ENCODE results near the gene CIROP.

Gene CIROP, protein sequence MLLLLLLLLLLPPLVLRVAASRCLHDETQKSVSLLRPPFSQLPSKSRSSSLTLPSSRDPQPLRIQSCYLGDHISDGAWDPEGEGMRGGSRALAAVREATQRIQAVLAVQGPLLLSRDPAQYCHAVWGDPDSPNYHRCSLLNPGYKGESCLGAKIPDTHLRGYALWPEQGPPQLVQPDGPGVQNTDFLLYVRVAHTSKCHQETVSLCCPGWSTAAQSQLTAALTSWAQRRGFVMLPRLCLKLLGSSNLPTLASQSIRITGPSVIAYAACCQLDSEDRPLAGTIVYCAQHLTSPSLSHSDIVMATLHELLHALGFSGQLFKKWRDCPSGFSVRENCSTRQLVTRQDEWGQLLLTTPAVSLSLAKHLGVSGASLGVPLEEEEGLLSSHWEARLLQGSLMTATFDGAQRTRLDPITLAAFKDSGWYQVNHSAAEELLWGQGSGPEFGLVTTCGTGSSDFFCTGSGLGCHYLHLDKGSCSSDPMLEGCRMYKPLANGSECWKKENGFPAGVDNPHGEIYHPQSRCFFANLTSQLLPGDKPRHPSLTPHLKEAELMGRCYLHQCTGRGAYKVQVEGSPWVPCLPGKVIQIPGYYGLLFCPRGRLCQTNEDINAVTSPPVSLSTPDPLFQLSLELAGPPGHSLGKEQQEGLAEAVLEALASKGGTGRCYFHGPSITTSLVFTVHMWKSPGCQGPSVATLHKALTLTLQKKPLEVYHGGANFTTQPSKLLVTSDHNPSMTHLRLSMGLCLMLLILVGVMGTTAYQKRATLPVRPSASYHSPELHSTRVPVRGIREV

DNA sequence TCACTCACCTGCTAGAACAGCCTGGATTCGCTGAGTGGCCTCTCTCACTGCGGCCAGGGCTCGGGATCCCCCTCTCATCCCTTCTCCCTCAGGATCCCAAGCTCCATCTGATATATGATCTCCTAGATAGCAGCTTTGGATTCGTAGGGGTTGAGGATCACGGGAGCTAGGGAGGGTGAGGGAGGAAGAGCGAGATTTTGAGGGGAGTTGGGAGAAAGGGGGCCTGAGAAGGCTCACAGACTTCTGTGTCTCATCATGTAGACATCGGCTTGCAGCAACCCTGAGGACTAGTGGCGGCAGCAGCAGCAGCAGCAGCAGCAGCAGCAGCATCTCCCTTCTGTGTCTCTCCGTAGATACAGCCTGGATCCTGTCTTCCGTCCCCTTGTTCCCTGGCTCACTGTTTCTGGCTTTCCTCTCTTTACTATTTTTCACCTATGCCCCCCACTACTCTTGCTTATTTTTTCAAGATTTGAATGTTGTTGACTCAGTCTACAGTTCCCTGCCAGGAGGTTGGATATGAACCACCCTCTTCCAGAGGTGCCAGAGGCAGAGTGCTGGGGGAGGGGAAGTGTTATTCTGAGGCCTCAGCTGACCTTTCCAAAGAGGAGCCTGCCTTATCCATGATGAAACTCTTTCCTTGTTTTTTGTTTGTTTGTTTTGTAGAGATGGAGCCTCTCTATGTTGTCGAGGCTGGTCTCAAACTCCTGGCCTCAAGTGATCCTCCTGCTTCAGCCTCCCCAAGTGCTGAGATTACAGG is at the start of gene CIROP:
Gene CIROP, minus strand, starts transcription at position 399 of the 757 bp plus-strand sequence. Its CDS starts 69 bp downstream, at position 330.
- DNase-seq, result no peak

DNA sequence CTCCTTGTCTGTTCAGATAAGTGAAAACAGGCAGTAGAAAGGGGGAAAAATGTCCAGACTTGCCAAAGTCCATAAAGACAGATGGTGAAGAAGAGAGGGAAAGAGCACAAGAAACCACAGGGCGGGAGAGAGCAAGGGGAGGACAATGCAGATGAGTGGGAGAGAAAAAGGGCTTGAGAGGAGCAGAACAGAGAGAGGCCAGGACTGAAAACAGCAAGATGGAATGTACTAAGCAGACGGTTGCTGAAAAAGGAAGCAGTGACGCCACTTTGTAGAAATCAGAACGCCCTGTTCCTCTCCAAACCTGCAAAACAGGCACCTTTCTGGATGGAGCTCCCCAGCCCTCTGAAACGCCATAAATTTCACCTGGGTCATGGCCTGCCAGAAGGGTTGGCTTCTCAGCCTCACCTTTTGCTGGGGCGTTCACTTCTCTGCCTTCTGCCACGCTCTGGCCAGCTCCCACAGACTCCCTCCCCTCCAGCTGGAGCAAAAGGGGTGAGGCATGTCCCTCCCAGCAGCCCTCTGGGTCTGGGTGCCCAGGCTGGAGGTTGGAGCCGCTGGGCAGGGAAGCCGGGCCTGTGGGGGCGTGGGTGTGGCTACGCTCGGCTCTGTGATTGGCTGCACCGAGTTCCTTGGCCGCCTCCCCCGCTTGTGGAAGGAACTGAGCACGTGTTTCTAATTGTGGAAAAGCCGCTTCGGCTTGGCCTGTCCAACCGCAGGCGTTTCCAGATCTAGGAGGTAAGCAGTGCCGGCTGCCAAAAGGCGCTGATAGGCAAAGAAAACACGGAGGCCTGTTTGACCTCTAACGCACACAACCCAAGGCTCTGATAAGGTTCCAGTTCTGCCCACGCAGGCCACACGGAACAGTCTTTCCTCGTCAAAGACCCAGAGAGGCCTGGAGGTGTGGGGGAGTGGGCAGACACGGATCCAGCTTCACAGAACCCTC is 49.3 kb upstream of the CIROP start:
- no peak for DNase-seq

DNA sequence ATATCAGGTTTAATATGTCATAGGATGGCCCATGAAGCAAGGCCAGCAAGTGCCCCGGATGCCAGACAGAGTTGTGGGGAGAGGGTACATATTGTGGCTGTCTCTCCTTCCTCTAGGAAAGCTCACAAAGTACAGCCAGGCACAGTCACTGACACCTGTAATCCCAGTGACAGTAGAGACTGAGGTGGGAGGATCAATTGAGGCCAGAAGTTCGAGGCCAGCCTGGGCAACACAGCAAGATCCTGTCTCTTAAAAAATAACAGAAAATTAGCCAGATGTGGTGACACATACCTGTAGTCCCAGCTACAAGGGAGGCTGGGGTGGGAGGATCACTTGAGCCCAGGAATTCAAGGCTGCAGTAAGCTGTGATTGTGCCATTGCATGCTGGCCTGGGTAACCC is 46.6 kb upstream of the CIROP start:
- no peak for DNase-seq

DNA sequence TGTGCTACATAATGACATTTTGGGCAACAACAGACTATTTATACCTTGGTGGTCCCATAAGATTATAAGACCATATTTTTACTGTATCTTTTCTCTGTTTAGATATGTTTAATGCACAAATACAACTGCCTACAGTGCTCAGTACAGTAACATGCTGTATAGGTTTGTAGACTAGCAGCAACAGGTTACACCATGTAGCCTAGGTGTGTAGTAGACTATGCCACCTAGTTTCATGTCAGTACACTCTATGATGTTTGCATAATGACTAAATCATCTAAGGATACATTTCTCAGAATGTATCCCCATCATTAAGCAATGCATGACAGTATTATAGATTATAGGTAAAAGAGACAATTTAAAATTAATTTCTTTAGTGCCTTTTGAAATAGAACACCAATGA is 45.0 kb upstream of the CIROP start:
- no peak for DNase-seq

DNA sequence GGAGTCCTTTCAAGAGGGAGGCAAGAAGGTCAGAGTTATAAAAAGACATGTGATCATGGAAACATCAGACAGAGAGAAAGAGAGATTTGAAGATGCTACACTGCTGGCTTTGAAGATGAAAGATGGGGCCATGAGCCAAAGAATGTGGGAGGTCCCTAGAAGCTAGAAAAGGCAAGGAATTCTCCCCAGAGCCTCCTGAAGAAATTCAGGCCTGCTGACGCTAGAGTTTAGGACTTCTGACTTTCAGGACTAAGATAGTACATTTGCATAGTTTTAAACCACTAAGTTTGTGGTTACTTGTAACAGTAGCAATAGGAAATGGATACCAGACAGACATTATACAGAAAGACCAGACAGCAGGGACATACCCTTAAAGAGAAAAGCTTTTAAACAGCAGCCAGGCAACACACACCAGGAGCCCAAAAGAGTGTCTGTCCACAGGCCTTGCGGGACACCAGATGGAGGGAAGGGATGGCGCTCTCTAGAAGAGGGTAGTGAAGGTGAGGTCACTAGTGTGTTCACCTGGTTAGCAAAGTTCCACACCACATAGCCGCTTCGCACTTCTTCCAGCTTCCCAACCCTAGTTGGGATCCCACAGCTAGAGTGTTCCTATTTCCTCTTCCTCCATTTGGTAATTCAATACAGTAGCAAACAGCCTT is 43.9 kb upstream of the CIROP start:
- no peak for DNase-seq

DNA sequence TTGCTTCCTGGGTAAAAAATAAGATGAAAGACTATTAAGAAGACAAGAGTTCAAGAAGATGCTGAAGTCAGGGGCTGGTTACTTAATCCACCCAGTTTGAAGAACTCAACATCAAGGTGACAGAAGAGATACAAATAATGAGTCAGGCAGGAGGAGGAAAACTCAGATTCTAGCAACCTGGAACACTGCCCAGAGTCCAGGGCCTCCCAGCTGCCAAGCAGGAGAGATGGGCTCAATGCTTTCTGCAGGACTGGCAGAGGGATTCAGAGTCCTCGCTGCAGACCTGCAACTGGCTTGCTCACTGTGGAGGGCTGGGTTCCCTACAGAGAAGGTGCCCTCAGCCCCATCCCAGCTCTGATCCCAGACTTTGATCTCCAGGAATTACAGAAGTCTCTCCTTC is 42.9 kb upstream of the CIROP start:
- no peak for DNase-seq

DNA sequence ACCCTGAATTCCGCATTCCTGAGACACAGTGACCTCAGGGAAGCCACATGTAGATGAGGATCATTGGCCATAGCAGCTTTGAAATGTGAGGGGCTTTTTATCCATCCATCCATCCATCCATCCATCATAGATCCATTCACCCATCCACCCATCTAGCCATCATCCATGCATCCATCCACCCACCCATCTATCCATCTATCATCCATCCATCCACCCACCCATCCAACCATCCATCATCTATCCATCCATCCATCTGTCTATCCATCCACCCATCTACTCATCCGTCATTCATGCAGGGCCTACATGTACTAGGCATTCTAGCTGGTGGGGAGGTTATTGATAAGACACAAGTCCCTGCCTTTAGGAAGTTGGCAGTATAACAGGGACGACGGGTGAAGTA is 42.2 kb upstream of the CIROP start:
- DNase-seq, result no peak

DNA sequence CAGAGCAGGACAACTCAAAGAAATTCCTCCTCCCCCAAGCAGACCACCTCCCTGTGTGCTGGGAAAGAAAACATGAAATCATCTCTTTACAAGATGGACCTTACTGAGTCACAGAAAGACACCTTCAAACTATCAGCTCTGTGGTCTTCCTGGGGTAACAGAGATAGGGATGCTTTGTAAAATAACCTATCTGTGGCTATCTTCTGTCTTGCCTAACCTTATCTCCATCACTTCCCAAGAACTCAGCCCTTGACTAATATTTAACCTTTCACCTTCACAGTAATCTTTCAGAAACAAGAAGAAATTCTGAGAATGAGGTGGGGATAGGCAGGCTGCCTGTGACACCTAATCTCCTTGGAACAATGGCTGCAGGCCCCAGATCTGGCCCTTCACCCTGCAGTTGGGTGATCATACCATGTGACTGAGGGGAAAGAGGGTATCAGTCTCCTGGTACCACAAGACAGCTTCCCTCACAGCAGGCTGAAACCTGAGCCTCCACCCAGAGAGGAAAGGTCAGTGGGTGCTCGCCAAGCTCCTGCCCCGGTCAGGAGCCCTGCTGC is 41.6 kb upstream of the CIROP start:
- no peak for DNase-seq

DNA sequence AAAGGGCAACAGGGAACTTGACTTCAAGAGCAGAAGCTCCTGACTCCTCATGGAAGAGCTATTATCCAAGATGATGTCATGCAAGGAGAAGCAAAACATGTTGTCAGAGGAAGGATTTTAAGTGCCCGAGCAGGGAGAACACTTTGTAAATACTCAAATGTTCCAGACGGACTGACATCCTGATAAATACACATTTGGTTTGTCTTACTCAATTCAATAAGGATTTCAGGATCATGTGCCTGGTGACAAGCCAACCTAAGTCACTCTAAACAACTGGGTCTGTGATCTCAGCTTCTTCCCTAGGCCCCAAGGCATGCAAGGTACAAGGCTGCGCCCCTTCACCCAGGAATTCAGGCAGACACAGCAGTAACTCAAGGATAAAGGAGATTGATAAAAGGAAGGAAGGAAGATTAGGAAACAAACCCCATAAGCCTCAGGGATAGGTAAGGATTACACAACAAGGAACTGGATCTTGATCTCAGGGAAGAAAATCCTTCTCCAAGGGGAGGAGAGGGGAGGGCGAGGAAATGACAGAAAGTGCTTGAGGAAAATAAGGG is 41.1 kb upstream of the CIROP start:
- DNase-seq, result no peak

DNA sequence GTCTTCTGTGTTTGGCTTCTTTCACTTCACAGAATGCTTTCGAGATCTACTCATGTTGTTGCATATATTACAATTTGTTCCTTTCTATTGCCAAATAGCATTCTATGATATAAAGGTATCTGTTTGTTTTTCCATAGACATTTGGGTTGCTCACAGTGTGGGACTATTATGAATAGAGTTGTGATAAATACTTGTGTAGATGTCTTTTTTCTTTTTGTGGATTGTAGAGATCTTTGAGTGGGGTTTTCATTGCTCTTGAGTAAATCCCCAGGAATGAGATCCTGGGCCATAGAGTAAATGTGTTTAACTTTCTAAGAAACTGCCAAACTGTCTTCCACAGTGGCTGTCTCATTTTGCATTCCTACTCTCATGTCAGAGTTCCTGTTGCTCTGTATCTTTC is 39.1 kb upstream of the CIROP start:
- no peak for DNase-seq

DNA sequence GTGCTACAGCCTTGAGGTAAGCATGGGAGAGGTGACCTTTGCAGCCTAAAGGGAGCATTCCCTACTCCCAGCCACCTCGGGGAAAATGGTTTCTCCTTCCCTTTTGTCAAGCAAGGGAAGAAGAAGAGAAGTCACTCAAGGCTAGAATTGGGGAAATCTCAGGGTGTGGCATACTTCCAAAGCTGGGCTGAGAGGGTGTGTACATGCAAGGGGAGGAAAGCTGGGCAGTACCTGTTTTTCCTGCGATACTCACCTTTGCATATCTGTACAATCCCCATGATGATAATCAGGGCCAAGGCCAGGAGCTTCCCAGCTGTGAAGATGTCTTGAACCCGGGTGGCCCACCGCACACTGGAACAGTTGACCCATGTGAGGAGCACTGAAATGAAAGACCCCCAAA is 38.0 kb upstream of the CIROP start:
- DNase-seq, result no peak

DNA sequence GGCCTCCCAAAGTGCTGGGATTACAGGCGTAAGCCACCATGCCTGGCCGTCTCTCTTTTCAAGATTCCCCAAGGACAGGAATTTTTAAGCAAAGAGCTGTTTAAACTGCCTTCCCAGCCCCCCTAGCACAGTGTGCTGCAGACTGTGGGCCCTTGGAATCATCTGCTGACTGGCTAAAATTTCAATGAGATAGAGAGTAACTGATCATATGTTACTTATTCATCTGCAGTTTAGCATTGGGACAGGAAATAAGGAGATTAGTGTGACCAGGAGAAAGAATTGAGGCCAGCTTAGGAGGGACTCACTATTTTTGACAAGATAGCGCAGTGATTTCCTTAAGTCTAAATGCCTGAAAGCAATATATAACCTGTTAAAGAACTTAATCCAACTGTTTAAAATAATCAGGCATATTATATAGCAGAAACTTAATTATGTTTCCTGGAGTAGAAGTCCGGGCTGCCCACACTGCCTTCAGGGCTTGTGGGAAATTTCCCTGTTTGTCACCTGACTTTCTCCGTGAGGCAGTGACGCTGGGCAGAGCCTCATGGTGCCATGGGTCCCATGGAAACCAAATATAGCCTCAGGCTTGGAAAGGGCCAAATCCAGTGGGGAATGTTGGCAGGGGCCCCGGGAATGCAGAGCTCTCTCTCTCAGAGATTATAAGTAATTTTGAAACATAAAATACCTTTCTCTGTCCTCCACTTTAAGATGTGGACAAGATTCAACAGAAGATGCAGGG is 37.1 kb upstream of the CIROP start:
- DNase-seq, result peak; percentile 21

DNA sequence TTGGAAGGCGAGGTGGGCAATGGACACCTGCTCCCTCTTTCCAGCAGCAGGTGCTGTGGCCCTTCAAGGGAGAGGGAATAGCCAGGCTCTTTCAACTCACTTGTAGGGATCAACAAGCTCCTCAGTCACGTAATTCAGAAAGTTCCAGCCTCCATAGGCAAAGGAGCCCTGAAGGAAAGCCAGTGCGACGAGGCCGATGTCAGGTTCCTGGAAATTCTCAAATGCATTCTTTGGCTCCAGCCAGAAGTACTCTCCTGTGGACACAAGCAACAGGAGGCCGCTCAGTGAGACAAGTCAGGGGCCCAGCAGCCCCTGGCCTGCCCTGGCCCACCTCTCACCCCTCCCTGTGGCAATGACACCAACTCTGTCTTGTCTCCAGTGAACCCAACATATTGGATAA is 35.6 kb upstream of the CIROP start:
- no peak for DNase-seq

DNA sequence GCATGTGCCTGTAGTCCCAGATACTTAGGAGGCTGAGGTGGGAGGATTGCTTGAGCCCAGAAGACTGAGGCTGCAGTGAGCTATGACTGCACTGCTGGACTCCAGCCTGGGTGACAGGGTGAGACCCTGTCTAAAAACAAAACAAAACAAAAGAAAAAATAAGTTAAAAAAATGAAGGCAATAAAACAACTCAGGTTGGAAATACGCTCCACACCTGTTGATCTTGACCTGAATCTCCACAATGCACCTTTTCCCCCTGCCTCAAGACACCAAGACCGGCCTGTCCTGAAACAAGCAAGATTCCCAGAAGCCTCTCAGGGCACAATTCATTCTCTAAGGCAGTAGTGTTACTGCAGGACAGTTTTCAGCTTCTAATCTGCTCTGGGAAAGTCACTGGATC is 35.1 kb upstream of the CIROP start:
- DNase-seq, result no peak

DNA sequence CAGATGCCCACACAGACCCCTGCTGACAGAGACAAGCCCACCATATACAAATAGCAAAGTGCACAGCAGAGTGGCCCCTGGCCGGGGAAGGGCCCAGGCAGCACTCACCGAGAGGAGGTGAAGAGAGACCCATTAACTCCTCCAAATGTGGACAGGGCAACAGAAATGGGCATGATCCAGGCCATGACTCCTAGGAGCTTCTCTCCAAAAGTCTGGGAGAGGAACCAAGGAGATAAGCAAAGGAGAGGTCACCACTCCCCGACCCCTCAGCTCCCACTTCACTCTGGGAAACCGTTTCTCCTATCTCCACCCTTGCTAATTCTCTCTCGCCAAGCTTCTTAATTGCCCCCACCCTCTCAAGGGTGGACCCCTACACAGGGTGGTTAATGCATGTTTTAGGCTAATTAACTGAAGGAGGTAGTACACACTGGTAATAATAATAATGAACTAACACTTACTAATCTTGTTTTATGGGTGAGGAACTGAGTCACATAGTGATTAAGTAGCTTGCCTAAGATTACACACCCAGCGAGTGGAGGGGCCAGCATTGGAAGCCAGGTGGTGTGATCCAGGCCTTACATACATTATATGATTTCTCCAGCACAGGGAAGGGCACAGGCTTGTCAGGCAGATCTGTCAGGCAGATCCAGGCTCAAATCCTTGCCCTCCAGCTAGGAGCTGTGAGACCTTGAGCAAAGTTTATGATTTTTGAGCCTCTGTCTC is 33.2 kb upstream of the CIROP start:
- DNase-seq, result no peak

DNA sequence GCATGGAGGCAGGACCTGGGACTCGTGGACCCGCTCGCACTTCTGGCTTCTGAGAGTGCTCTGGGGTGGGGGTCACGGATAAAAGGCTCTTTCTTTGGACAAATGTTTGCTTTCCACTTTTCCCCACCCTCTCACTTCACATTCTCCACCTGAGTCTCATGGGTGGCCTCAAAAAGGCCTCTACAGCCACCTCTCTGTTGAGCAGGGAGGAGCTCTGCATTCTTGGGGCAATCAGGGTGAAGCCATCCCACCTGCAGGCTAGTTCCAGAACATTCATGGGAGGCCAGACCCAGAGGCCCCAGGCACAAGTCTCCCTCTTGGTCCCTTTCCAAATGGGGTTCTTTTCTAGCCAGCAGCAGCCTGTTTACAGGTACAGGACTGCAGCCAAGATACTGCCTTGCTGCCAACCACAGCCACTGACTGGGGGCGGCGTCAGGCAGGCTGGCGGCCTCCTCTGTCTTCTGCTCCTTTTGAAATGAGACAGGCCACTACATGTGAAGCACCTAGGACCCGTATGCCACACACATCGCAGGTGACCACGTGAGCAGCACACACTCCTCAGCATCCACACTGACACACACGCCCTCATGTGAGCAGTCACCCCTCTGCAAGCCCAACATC is 32.5 kb upstream of the CIROP start:
- DNase-seq, result no peak

DNA sequence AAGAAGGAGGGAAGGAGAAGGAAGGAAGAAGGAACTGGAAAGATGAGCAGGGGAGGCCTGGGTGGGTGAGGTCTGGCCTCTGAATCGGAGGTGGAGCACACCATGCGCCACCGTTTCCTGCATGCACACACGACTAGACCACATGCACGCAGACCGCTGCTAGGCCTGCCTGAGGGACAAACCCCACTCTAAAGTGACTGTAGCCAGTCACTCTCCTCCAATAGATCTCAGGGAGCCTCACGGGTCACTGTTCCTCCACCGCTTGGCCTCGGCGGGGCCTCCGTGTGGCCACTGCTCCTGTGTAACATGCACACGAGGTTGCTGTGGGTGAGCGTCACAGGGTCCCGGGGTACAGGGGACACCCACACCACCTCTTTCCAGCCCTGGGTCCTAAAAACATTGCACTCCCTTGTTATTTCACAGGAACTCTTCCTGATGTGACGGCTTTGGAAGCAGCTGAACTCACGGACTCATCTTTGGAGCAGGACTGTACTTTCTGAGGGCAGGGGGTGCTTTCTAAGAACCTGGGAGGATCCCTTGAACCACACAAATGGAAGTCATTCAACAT is 31.9 kb upstream of the CIROP start:
- DNase-seq, result no peak

DNA sequence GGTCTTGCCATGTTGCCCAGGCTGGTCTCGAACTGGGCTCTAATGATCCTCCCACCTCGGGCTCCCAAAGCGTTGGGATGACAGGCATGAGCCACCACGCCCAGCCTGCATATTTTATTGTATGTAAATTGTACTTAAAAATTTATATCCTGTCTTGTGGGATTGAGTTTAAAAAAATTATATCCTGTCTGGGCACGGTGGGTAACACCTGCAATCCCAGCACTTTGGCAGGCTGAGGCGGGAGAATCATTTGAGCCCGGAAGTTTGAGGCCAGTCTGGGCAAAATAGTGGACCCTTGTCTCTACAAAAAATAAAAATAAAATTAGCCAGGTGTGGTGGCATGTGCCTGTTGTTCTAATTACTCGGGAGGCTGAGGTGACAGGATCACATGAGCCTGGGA is 28.2 kb upstream of the CIROP start:
- no peak for DNase-seq

DNA sequence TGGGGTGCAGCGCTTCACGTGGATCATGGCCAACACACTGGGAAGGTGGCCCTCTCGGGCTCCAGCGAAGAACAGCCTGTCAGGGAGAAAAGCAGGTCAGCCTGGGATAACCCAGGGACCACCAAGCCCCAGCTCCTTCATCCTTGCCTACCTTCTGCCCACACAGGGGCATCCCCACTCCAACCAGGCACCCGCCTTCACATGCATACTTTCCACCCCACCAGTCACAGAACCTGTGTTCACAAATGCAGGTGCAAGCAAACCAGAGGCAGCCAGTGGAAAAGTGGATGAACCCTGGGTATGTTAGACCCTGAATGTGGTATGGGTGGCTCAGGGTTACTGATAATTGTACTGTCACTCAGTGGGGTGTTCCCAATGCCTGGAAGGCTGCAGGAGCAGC is 26.7 kb upstream of the CIROP start:
- no peak for DNase-seq

All from NCI-H146 (cell line).